WTC11 (cell line): ENCODE data around the gene POLG. TPM values are rescaled to one million over a fixed set of nuclear protein-coding genes. Genes with fewer than 3 reads are reported as not detected.

ENCODE experiments used
- ATAC-seq: fragments of 200-7000 bp; cut with Tn5 transposase; 2 replicates; pipeline ENCODE4 v1.10.0; 2021; ENCODE audit warnings: mild to moderate bottlenecking, moderate library complexity
- CTCF ChIA-PET: fragments of 300-600 bp; sonication (Branson Sonifier 250); formaldehyde crosslinking; loops from one replicate; lab custom pipeline; 2021; ENCODE audit warnings: antibody characterized with exemption; lab: Charles Lee
- POLR2A ChIA-PET: fragments of 350-600 bp; sonication (Branson Sonifier 250); formaldehyde crosslinking; loops from one replicate; lab custom pipeline; 2021; ENCODE audit warnings: antibody characterized with exemption; lab: Charles Lee
- DNase-seq: peaks from one replicate; pipeline ENCODE4 v3.0.0; 2021; ENCODE audit warnings: low spot score
- H3K27ac Mint-ChIP-seq: 2 replicates; pipeline ENCODE4 v1.8.0; 2021; ENCODE audit warnings: mixed read lengths
- H3K27me3 Mint-ChIP-seq: 2 replicates; pipeline ENCODE4 v1.8.0; 2021; ENCODE audit warnings: low read depth, mild to moderate bottlenecking, moderate library complexity, mixed read lengths
- H3K36me3 Mint-ChIP-seq: 2 replicates; pipeline ENCODE4 v1.8.0; 2021; ENCODE audit warnings: mixed read lengths
- H3K4me1 Mint-ChIP-seq: 2 replicates; pipeline ENCODE4 v1.8.0; 2022; ENCODE audit warnings: mixed read lengths
- H3K4me3 Mint-ChIP-seq: 2 replicates; pipeline ENCODE4 v1.8.0; 2021; ENCODE audit warnings: mild to moderate bottlenecking, moderate library complexity, mixed read lengths
- H3K9me3 Mint-ChIP-seq: 2 replicates; pipeline ENCODE4 v1.8.0; 2021; ENCODE audit warnings: mixed read lengths
- ATF3 ChIP-seq: sonication (generic); formaldehyde crosslinking; conservative IDR thresholded peaks from 2 replicates; pipeline ENCODE4 v1.8.1; 2022; ENCODE audit warnings: mild to moderate bottlenecking, missing genetic modification reagents
- ELF4 ChIP-seq: sonication (generic); formaldehyde crosslinking; IDR thresholded peaks from 2 replicates; pipeline ENCODE4 v1.8.1; 2022; ENCODE audit warnings: low read depth, mild to moderate bottlenecking, moderate library complexity, missing genetic modification reagents
- EMX1 ChIP-seq: fragments of 250-450 bp; sonication (Bioruptor Pico); IDR thresholded peaks from 2 replicates; pipeline ENCODE4 v1.8.0; 2021; ENCODE audit warnings: mild to moderate bottlenecking
- FOXP1 ChIP-seq: sonication (generic); formaldehyde crosslinking; IDR thresholded peaks from 2 replicates; pipeline ENCODE4 v1.8.0; 2022; ENCODE audit warnings: missing genetic modification reagents, mild to moderate bottlenecking, moderate library complexity, borderline replicate concordance
- JAZF1 ChIP-seq: fragments of 250-450 bp; sonication (Bioruptor Pico); IDR thresholded peaks from 2 replicates; pipeline ENCODE4 v1.9.0; 2021; ENCODE audit warnings: moderate library complexity, mild to moderate bottlenecking, inconsistent platforms
- MAX ChIP-seq: sonication (generic); formaldehyde crosslinking; IDR thresholded peaks from 2 replicates; pipeline ENCODE4 v1.8.0; 2022; ENCODE audit warnings: mild to moderate bottlenecking, missing genetic modification reagents
- OVOL2 ChIP-seq: fragments of 250-450 bp; sonication (Bioruptor Pico); IDR thresholded peaks from 2 replicates; pipeline ENCODE4 v1.9.0; 2021; ENCODE audit warnings: mild to moderate bottlenecking, borderline replicate concordance
- RELA ChIP-seq: sonication (generic); formaldehyde crosslinking; IDR thresholded peaks from 2 replicates; pipeline ENCODE4 v1.8.1; 2022; ENCODE audit warnings: missing genetic modification reagents, mild to moderate bottlenecking, borderline replicate concordance
- RORB ChIP-seq: fragments of 250-450 bp; sonication (Bioruptor Pico); IDR thresholded peaks from 2 replicates; pipeline ENCODE4 v1.9.0; 2021; ENCODE audit warnings: mild to moderate bottlenecking
- SMAD4 ChIP-seq: sonication (generic); formaldehyde crosslinking; IDR thresholded peaks from 2 replicates; pipeline ENCODE4 v1.8.0; 2022; ENCODE audit warnings: mild to moderate bottlenecking, missing genetic modification reagents
- SP1 ChIP-seq: sonication (generic); formaldehyde crosslinking; conservative IDR thresholded peaks from 2 replicates; pipeline ENCODE4 v1.8.1; 2022; ENCODE audit warnings: missing genetic modification reagents
- ZBTB43 ChIP-seq: sonication (generic); formaldehyde crosslinking; IDR thresholded peaks from 2 replicates; pipeline ENCODE4 v1.8.1; 2023; ENCODE audit warnings: mild to moderate bottlenecking, missing genetic modification reagents
- ZNF219 ChIP-seq: sonication (generic); formaldehyde crosslinking; IDR thresholded peaks from 2 replicates; pipeline ENCODE4 v1.8.0; 2023; ENCODE audit warnings: missing genetic modification reagents, mild to moderate bottlenecking, borderline replicate concordance
- ZNF232 ChIP-seq: sonication (generic); formaldehyde crosslinking; IDR thresholded peaks from 2 replicates; pipeline ENCODE4 v1.8.0; 2022; ENCODE audit warnings: mild to moderate bottlenecking, missing genetic modification reagents
- ZNF416 ChIP-seq: fragments of 250-450 bp; sonication (Bioruptor Pico); IDR thresholded peaks from 2 replicates; pipeline ENCODE4 v1.9.0; 2021; ENCODE audit warnings: mild to moderate bottlenecking, inconsistent platforms
- ZNF423 ChIP-seq: fragments of 250-450 bp; sonication (Bioruptor Pico); IDR thresholded peaks from 2 replicates; pipeline ENCODE4 v2.1.2; 2022; ENCODE audit warnings: mild to moderate bottlenecking, moderate library complexity
- ZNF671 ChIP-seq: fragments of 250-450 bp; sonication (Bioruptor Pico); IDR thresholded peaks from 2 replicates; pipeline ENCODE4 v1.8.0; 2021; ENCODE audit warnings: mild to moderate bottlenecking
- total RNA-seq: library from RNA; stranded (reverse); gene quantifications from 3 replicates; pipeline ENCODE4 v1.2.3, GENCODE V29; 2021
- TF ChIP-seq, protein P1 (sequence below): fragments of 200-600 bp; IDR thresholded peaks from 2 replicates; pipeline ENCODE4 v1.8.0; 2022; ENCODE audit warnings: antibody characterized with exemption
- TF ChIP-seq, protein P2 (sequence below): sonication (generic); formaldehyde crosslinking; IDR thresholded peaks from 2 replicates; pipeline ENCODE4 v1.8.1; 2023; ENCODE audit warnings: mild to moderate bottlenecking, moderate library complexity, missing genetic modification reagents

Gene POLG
- total RNA-seq, 1 experiment from 2014 or later = 76.2 TPM

DNA sequence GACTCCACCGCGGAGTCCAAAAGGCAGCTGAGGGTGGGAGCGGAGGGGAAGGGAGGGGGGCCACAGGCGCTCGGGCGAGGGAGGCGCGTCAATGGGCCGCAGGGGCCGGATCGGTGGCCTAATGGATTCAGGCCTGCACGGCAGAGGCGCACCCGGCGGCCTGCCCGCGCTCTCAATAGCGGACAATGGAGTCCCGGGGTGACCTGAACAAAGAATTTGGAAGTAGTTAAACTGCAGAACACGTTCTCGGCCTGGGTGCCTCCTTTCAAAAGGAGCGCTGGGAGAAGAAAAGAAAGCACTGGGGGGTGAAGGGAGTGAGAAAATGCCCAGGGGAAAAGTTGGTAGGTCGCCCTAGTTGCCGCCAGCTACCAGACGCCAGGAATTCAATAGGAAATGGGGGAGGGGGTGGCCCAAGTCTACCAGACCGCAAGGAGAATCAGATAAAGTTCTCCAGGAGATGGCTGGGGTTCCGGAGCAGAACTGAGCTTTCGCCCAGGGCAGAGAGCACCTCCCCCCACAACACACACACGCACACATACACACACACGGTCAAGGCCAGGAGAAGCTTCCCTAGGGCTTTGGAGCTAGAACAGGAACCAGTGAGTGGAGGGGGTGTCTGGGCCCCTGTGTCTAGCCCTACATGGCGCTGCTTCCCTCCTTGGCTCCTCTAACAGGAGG is 25.8 kb upstream of the POLG start:
- Mint-ChIP-seq H3K4me1 (peaks cover 24% of the 10 kb centered on the region), H3K36me3 (no peaks in the 10 kb centered on the region), H3K9me3 (no peaks in the 10 kb centered on the region), H3K27ac (no peak overlapping the region), H3K4me3 (peak overlapping the region; percentile 2; the same call in 1 of the 2 replicates), H3K27me3 (peaks cover 97% of the 10 kb centered on the region)
- no peak for TF ChIP-seq JAZF1
- TF ChIP-seq SMAD4 (CRISPR knock-in tag) = no peak
- no peak for TF ChIP-seq ZBTB43 (CRISPR knock-in tag)
- TF ChIP-seq ZNF423 (CRISPR knock-in tag) = peak; percentile 79
- no peak for TF ChIP-seq ELF4 (CRISPR knock-in tag)
- TF ChIP-seq OVOL2 (CRISPR knock-in tag) = no peak
- no peak for TF ChIP-seq ZNF416
- POLR2A ChIA-PET = interaction anchor here (0.6 to 1.0 kb wide), 2 partner anchors 64 to 110 kb away, joined by 3 to 5 read pairs; no protein-coding TSS in a partner anchor
- ATAC-seq (peak; percentile 4; the same call in 1 of the 2 replicates), DNase-seq (peak; percentile 52)
- CTCF ChIA-PET = interaction anchor here (0.7 to 7.2 kb wide), 18 partner anchors 8 to 215 kb away, joined by 3 to 172 read pairs (median 56); partner anchors contain the start of genes FANCI, POLG, RHCG and TICRR

- Mint-ChIP-seq H3K27ac (no peak overlapping the region), H3K4me3 (peak overlapping the region; percentile 42), H3K27me3 (peaks cover 97% of the 10 kb centered on the region), H3K9me3 (no peaks in the 10 kb centered on the region), H3K36me3 (no peaks in the 10 kb centered on the region), H3K4me1 (peaks cover 24% of the 10 kb centered on the region)
- ATAC-seq (no peak), DNase-seq (no peak)
- ChIA-PET POLR2A (interaction anchor here (1.0 kb wide), 1 partner anchor 64 kb away, joined by 3 read pairs; no protein-coding TSS in a partner anchor), CTCF (interaction anchor here (0.7 to 7.2 kb wide), 35 partner anchors 9 to 466 kb away, joined by 3 to 172 read pairs (median 9); partner anchors contain the start of genes FANCI, POLG, RHCG and TICRR)
- TF ChIP-seq ZNF219 (CRISPR knock-in tag) (no peak), ZNF671 (no peak), ATF3 (CRISPR knock-in tag) (no peak)
Measured at GRCh38 chr15:89359471-89360293, 25.1 kb upstream of the POLG start.

DNA sequence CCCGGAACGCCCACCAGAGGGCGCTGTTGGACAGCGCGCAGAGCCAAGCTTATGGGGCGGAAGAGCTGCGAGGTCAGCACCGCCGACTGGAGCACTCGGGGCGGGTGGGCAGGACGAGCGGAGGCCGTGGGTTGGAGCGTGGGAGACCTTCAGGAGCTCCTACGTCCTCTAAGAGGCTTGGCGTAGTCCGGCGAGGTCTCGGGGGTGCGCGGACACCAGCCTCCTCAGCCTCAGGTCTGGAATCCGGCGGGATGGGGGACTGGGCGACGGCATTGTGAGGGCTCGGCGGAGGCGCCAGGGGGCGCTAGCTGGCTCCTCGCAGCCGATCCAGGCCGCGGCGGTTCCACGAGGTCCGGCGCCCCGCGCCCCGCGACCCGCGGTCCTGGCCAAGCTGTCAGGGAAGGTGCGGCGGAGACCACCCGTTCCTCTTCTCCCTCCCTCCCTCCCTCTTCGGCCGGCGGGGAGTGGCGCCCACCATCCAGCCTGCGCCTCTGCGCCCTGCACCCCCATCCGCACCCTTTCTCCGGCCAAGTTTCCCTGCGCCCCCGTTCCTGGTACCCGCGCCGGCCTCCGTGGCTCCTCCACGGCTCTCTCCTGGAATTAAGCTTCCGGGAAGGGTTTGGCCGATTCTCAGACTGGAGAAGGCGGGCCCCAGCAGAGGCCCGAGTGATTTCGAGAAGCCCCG is 24.3 kb upstream of the POLG start:
- TF ChIP-seq RELA (CRISPR knock-in tag) (peak; percentile 38; the same call in 1 of the 2 replicates), SP1 (peak; percentile 52; the same call in 1 of the 2 replicates), FOXP1 (CRISPR knock-in tag) (peak; percentile 50; the same call in 1 of the 2 replicates), MAX (CRISPR knock-in tag) (0 out of 2 replicates have a peak, but pooled peaks have one; percentile 54), ZNF232 (CRISPR knock-in tag) (0 out of 2 replicates have a peak, but pooled peaks have one; percentile 24), EMX1 (CRISPR knock-in tag) (no peak), JAZF1 (no peak), RORB (CRISPR knock-in tag) (no peak)
- TF ChIP-seq, protein P1, sequence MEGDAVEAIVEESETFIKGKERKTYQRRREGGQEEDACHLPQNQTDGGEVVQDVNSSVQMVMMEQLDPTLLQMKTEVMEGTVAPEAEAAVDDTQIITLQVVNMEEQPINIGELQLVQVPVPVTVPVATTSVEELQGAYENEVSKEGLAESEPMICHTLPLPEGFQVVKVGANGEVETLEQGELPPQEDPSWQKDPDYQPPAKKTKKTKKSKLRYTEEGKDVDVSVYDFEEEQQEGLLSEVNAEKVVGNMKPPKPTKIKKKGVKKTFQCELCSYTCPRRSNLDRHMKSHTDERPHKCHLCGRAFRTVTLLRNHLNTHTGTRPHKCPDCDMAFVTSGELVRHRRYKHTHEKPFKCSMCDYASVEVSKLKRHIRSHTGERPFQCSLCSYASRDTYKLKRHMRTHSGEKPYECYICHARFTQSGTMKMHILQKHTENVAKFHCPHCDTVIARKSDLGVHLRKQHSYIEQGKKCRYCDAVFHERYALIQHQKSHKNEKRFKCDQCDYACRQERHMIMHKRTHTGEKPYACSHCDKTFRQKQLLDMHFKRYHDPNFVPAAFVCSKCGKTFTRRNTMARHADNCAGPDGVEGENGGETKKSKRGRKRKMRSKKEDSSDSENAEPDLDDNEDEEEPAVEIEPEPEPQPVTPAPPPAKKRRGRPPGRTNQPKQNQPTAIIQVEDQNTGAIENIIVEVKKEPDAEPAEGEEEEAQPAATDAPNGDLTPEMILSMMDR = peak; percentile 99
- TF ChIP-seq, protein P2, sequence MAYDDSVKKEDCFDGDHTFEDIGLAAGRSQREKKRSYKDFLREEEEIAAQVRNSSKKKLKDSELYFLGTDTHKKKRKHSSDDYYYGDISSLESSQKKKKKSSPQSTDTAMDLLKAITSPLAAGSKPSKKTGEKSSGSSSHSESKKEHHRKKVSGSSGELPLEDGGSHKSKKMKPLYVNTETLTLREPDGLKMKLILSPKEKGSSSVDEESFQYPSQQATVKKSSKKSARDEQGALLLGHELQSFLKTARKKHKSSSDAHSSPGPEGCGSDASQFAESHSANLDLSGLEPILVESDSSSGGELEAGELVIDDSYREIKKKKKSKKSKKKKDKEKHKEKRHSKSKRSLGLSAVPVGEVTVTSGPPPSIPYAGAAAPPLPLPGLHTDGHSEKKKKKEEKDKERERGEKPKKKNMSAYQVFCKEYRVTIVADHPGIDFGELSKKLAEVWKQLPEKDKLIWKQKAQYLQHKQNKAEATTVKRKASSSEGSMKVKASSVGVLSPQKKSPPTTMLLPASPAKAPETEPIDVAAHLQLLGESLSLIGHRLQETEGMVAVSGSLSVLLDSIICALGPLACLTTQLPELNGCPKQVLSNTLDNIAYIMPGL (CRISPR knock-in tag) = peak; percentile 89
- no peaks in the 10 kb centered on the region for H3K36me3 Mint-ChIP-seq

More for the DNA sequence above, 24.3 kb upstream of the POLG start:
- H3K27me3 Mint-ChIP-seq = peaks cover 96% of the 10 kb centered on the region
- POLR2A ChIA-PET = no interaction called here
- ATAC-seq (peak; percentile 50), DNase-seq (peak; percentile 74)
- H3K4me1 Mint-ChIP-seq = peaks cover 24% of the 10 kb centered on the region
- H3K27ac Mint-ChIP-seq = no peak overlapping the region
- CTCF ChIA-PET = interaction anchor here (0.5 to 7.2 kb wide), 50 partner anchors 8 to 1678 kb away, joined by 3 to 172 read pairs (median 5); partner anchors contain the start of genes FANCI, MESP1, POLG and RHCG
- peak overlapping the region; percentile 64 for H3K4me3 Mint-ChIP-seq
- no peaks in the 10 kb centered on the region for H3K9me3 Mint-ChIP-seq
